Heart right ventricle (tissue), 16 donors: ENCODE measurements around the gene ZNF888. TPM values are rescaled to one million over a fixed set of nuclear protein-coding genes. Genes with fewer than 3 reads are reported as not detected.

Experiments used
- ATAC-seq, 8 donors: fragments of 200-7000 bp; cut with Tn5 transposase; one replicate each; pipeline ENCODE4 v1.9.1; 2020; ENCODE audit warnings: mild to moderate bottlenecking in 8 of 8, moderate library complexity in 8 of 8, moderate number of reproducible peaks in 1 of 8
- DNase-seq, 2 donors: peaks; one replicate each; pipeline ENCODE4 v3.0.0-alpha.2; 2020
- H3K27ac ChIP-seq, 10 donors: fragments of 200-600 bp; sonication (generic) in 2 of 10; one replicate each; pipeline versions ENCODE4 v1.5.0 to v1.8.0; 2020 to 2022; ENCODE audit warnings: mild to moderate bottlenecking in 3 of 10
- H3K27me3 ChIP-seq, 7 donors: fragments of 200-600 bp; one replicate each; pipeline ENCODE4 v1.8.0; 2021 to 2022; ENCODE audit warnings: mild to moderate bottlenecking in 2 of 7
- H3K36me3 ChIP-seq, 9 donors: fragments of 200-600 bp; sonication (generic) in 1 of 9; one replicate each; pipeline versions ENCODE4 v1.5.0 to v1.8.0; 2020 to 2022; ENCODE audit warnings: mild to moderate bottlenecking in 2 of 9
- H3K4me1 ChIP-seq, 9 donors: fragments of 200-600 bp; sonication (generic) in 1 of 9; one replicate each; pipeline versions ENCODE4 v1.5.0 to v1.8.0; 2020 to 2022; ENCODE audit warnings: mild to moderate bottlenecking in 4 of 9
- H3K4me3 ChIP-seq, 10 donors: fragments of 200-600 bp; sonication (generic) in 2 of 10; one replicate each; pipeline versions ENCODE4 v1.5.0 to v1.8.0; 2020 to 2022; ENCODE audit warnings: mild to moderate bottlenecking in 7 of 10, moderate library complexity in 2 of 10
- H3K9me3 ChIP-seq, 11 donors: fragments of 200-600 bp in 10 of 11; sonication (generic) in 2 of 11; one replicate each; pipeline versions ENCODE4 v1.5.0 to v1.8.0; 2013 to 2022; ENCODE audit warnings: mild to moderate bottlenecking in 2 of 11, control low read depth in 1 of 11, moderate library complexity in 1 of 11
- WGBS, 2 donors: extraction: QIAGEN DNeasy Blood & Tissue Kit; methylation state at CpG; one replicate each; pipeline ENCODE4 v1.1.7; 2013; ENCODE audit warnings: inconsistent platforms in 1 of 2; 5-methylcytosine and 5-hydroxymethylcytosine counted together
- intact Hi-C, 10 donors: fragments of 100-400 bp; cut with DNase I; formaldehyde crosslinking; loops; one replicate each; pipeline versions ENCODE4 v1.11.1 to v1.14.2; 2022
- polyA plus RNA-seq, 2 donors: library from polyadenylated mRNA; stranded (reverse); fragments of 200-250 nt; gene quantifications; one replicate each; pipeline ENCODE4 v1.2.3, GENCODE V29; 2013
- total RNA-seq, 10 donors: library from RNA; stranded (reverse); fragmentation: NEBNext Ultra II Directional in 3 of 10; extraction: Animal tissue kit (Norgen Biotek cat#: 25700) in 3 of 10; gene quantifications; one replicate each; pipeline versions ENCODE4 v1.2.1 to v1.2.4, GENCODE V29; 2021 to 2023
- TF ChIP-seq, protein P1 (sequence below), 9 donors: fragments of 200-600 bp; sonication (generic) in 2 of 9; IDR thresholded peaks; one replicate each; pipeline versions ENCODE4 v1.5.0 to v1.8.0; 2021 to 2022; ENCODE audit warnings: antibody characterized with exemption in 9 of 9, mild to moderate bottlenecking in 5 of 9, moderate library complexity in 1 of 9
- donor health status: Arrhythmogenic right ventricular cardiomyopathy.
- donor health status: ischemic (EF 13 %, LVEDD 7.1; RV severe dilation, severe dysfunction).
- donor health status: healthy with polysubstance abuse.
- donor health status: DM: no; HTN: yes; CAD: no.
- donor health status: DM: no; HTN: no; CAD: no.
- donor health status: ischemic (EF 25% LVEDD 6.9; RV normal size, moderate dysfunction).
- donor health status: ischemic (EF 25% LVEDD 5.7; RV mildly dilated, moderate dysfunction).
- donor health status: healthy.
- donor health status: DM: yes; HTN: yes; CAD: no.
- donor health status: Ischemic cardiomyopathy.
- donor health status: ischemic (EF 35%, LVEDD 5.7; RV mildly dilated, moderate dysfunction).
- donor health status: nonischemic (EF 11% LVEDD 7.7; RV severe dilation, severe dysfunction).
- donor health status: DM: yes; HTN: yes; CAD: no.
- donor health status: PGD.
- donor health status: ischemic (EF 29% LVEDD 5.4; RV normal size, mild dysfunction).
- donor health status: nonischemic (EF 23%, LVEDD 6.1; RV moderate dilation, normal function).

ZNF888 gene
- total and polyA plus RNA-seq, 12 donors, result 0.70 to 2.3 (median 1.4) TPM

DNA sequence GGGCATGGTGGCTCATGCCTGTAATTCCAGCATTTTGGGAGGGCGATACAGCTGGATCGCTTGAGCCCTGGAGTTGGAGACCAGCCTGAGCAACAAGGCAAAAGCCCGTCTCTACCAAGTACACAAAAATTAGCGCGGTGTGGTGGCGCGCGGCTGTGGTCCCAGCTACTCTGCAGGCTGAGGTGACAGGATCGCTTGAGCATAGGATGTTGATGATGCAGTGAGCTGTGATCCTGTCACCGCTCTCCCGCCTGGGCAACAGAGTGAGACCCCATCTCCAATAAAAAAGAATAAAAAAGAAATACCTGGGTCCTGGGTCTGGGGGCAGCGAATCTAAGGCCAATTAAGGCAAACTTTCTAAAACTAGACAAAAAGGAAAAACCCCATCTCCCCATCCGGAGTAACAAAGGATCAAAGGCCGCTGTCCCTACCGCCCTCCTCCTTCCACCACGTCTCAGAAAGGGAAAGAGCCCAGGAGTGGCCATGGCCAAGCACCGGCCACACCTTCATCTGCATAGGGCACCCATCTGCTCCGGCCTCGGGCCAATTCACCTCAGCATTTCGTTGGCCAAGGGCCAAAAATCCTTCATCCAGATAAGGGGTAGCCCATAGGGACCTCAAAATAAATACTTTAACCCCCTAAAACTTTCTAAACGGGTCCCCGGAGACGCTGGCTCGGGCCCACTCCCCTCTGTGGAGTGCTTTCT, 26.6 kb downstream of the ZNF888 start:
- 36 to 43% methylated on average over 24 of the region's 24 CpGs for WGBS, 2 donors
- Histone ChIP-seq H3K4me1 (peaks cover 0 to 20% (median 16%) of the 10 kb centered on the region in 9 donors), H3K4me3 (peak overlapping the region; percentile 42 to 93 (median 76)), H3K9me3 (no peaks in the 10 kb centered on the region), H3K27ac (peak overlapping the region; percentile 8 to 98 (median 92)), H3K27me3 (no peaks in the 10 kb centered on the region), H3K36me3 (peaks cover 0 to 34% (median 0%) of the 10 kb centered on the region in 9 donors)
- intact Hi-C loops, result loop anchor here in 3 of 10 donors (2.0 to 5.0 kb wide), 2 partner anchors 66 kb away; partner anchors contain the start of gene ZNF816 (in 3 of the 3)
- TF ChIP-seq, protein P1, sequence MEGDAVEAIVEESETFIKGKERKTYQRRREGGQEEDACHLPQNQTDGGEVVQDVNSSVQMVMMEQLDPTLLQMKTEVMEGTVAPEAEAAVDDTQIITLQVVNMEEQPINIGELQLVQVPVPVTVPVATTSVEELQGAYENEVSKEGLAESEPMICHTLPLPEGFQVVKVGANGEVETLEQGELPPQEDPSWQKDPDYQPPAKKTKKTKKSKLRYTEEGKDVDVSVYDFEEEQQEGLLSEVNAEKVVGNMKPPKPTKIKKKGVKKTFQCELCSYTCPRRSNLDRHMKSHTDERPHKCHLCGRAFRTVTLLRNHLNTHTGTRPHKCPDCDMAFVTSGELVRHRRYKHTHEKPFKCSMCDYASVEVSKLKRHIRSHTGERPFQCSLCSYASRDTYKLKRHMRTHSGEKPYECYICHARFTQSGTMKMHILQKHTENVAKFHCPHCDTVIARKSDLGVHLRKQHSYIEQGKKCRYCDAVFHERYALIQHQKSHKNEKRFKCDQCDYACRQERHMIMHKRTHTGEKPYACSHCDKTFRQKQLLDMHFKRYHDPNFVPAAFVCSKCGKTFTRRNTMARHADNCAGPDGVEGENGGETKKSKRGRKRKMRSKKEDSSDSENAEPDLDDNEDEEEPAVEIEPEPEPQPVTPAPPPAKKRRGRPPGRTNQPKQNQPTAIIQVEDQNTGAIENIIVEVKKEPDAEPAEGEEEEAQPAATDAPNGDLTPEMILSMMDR (IDR thresholded peaks at IDR 0.05), result no peak
- ATAC-seq (peak in 7 of 8 donors; percentile 42 to 75 (median 52)), DNase-seq (peak; percentile 20 to 23)

DNA sequence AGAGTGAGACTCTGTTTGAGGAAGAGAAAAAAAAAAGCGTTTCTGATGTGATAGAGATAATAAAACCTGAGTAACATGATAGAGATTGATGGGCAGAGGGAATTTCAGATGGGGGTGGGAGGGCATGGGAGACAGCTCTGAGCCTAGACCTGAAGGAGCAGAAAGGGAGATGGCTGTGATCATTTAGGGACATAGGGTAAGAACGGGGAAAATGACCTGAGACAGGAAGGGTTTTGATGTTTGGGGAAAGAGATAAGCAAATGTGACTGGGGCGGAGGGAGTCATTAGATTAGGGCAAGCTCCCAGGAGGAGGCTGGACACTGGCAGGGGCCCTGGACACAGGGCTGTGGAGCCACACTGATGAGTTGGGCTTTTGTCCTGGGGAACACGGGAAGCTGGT, 31.9 kb downstream of the ZNF888 start:
- no peak overlapping the region for H3K4me3 ChIP-seq
- H3K27me3 ChIP-seq, result no peaks in the 10 kb centered on the region
- no peak for ATAC-seq
- WGBS, 2 donors, result 47 to 49% methylated on average over 4 of the region's 4 CpGs
- no peak overlapping the region for H3K27ac ChIP-seq
- intact Hi-C loops, result no loop called here
- DNase-seq, result no peak
- H3K36me3 ChIP-seq, result peaks cover 0 to 82% (median 28%) of the 10 kb centered on the region in 9 donors
- peaks cover 0 to 9% (median 4%) of the 10 kb centered on the region in 9 donors for H3K4me1 ChIP-seq
- no peaks in the 10 kb centered on the region for H3K9me3 ChIP-seq
- TF ChIP-seq, protein P1 (IDR thresholded peaks at IDR 0.05), result no peak

DNA sequence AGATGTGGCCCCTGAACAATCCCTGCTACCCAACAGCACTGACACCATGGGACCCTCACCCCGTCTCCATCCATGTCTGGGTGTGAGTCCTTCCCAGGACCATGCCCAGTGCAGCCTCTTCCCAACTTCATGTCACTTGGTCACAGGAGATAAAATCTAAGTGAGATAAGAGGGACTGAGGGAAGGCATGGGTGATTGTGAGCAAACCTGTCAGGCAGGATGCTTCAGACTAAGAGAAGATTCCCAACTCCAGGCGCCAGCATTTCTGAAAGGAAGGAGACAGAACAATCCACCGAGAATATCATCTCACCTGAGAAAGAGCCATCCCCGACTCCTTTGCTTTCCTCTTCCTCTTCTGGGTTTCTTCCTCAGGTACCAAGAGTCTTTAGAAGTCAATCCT, 33.3 kb downstream of the ZNF888 start:
- intact Hi-C loops, result no loop called here
- no peaks in the 10 kb centered on the region for H3K27me3 ChIP-seq
- TF ChIP-seq, protein P1 (IDR thresholded peaks at IDR 0.05), result no peak
- DNase-seq (no peak), ATAC-seq (no peak)
- peaks cover 0 to 10% (median 0%) of the 10 kb centered on the region in 11 donors for H3K9me3 ChIP-seq
- H3K27ac ChIP-seq, result no peak overlapping the region
- no peak overlapping the region for H3K4me3 ChIP-seq
- H3K36me3 ChIP-seq, result peaks cover 0 to 87% (median 37%) of the 10 kb centered on the region in 9 donors
- no peaks in the 10 kb centered on the region for H3K4me1 ChIP-seq
- 95 to 97% methylated on average over 4 of the region's 4 CpGs for WGBS, 2 donors

DNA sequence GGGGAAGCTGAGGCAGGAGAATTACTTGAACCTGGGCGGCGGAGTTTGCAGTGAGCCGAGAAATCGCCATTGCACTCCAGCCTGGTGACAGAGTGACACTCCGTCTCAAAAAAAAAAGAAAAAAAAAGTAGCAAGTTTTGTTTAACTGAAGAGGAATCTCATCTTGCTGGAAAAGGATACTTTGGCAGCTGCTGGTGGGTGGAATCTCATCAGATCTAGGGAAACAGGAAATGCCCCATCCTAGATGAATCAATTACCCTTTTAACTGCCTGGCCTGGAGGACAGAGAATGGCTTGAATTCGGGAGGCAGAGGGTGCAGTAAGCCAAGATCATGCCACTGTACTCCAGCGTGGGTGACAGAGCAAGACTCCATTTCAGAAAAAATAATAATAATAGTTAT, 34.2 kb downstream of the ZNF888 start:
- no peaks in the 10 kb centered on the region for H3K27me3 ChIP-seq
- no peaks in the 10 kb centered on the region for H3K4me1 ChIP-seq
- H3K4me3 ChIP-seq, result no peak overlapping the region
- ATAC-seq (no peak), DNase-seq (no peak)
- H3K9me3 ChIP-seq, result peaks cover 0 to 19% (median 0%) of the 10 kb centered on the region in 11 donors
- WGBS, 2 donors, result 89% methylated on average over 7 of the region's 7 CpGs
- peaks cover 0 to 87% (median 45%) of the 10 kb centered on the region in 9 donors for H3K36me3 ChIP-seq
- TF ChIP-seq, protein P1 (IDR thresholded peaks at IDR 0.05), result no peak
- intact Hi-C loops, result no loop called here
- no peak overlapping the region for H3K27ac ChIP-seq
